ENCODE data around the gene RBP2.

DNA sequence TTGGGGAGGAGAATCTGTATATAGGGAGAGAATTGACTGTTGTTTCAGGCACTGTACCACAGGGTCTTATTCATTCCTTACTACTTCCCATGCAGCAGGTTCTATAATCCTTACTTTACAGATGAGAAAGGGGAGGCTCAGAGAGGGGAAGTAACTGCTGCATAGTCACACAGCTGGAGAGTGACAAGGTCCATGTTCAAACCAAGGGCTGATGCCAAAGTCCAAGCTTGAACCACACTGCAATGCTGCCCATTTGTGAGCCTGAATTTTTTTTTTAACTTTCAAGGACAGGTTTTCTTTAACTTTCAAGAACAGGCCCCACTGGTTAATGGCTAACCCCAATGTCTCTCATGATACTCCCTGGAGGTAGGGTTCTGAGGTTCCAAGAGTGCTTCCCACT is 26.2 kb downstream of the RBP2 start:
- TF ChIP-seq YY1 (IDR thresholded peaks at IDR 0.05; ENCODE audit: low read depth): no peak
- TF ChIP-seq, protein P1, sequence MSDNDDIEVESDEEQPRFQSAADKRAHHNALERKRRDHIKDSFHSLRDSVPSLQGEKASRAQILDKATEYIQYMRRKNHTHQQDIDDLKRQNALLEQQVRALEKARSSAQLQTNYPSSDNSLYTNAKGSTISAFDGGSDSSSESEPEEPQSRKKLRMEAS (IDR thresholded peaks at IDR 0.05): no peak
- no peak for TF ChIP-seq CEBPB (IDR thresholded peaks at IDR 0.05)

Measured in Ishikawa (cell line).